Measurements from ENCODE around the gene ATG5. TPM values are rescaled to one million over a fixed set of nuclear protein-coding genes. Genes with fewer than 3 reads are reported as not detected.
A peak's percentile ranks its signal among the peaks of the same experiment; 100 is the strongest.

Gene ATG5
- total RNA-seq, 3 donors from 2014 or later = 39.4 to 51.6 (median 43.0) TPM

GRCh38 chr6:106169517-106169916 is 156.0 kb downstream of the ATG5 start:
- DNase-seq = no peak
- TF ChIP-seq, protein P1, sequence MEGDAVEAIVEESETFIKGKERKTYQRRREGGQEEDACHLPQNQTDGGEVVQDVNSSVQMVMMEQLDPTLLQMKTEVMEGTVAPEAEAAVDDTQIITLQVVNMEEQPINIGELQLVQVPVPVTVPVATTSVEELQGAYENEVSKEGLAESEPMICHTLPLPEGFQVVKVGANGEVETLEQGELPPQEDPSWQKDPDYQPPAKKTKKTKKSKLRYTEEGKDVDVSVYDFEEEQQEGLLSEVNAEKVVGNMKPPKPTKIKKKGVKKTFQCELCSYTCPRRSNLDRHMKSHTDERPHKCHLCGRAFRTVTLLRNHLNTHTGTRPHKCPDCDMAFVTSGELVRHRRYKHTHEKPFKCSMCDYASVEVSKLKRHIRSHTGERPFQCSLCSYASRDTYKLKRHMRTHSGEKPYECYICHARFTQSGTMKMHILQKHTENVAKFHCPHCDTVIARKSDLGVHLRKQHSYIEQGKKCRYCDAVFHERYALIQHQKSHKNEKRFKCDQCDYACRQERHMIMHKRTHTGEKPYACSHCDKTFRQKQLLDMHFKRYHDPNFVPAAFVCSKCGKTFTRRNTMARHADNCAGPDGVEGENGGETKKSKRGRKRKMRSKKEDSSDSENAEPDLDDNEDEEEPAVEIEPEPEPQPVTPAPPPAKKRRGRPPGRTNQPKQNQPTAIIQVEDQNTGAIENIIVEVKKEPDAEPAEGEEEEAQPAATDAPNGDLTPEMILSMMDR (IDR thresholded peaks at IDR 0.05) = no peak

GRCh38 chr6:106168097-106168888 is 157.3 kb downstream of the ATG5 start:
- Histone ChIP-seq H3K9me3 (no peaks in the 10 kb centered on the region), H3K4me1 (ENCODE audit: low read depth) (no peaks in the 10 kb centered on the region), H3K4me3 (no peak overlapping the region), H3K36me3 (ENCODE audit: low read depth) (no peaks in the 10 kb centered on the region)
- ATAC-seq (no peak), DNase-seq (no peak)
- intact Hi-C loops (cut with DNase I, micrococcal nuclease) = no loop called here
- TF ChIP-seq, protein P1 (IDR thresholded peaks at IDR 0.05) = no peak

More at GRCh38 chr6:106169517-106169916, 156.0 kb downstream of the ATG5 start:
- no peak for ATAC-seq
- Histone ChIP-seq H3K9me3 (no peaks in the 10 kb centered on the region), H3K4me1 (ENCODE audit: low read depth) (no peaks in the 10 kb centered on the region), H3K36me3 (ENCODE audit: low read depth) (no peaks in the 10 kb centered on the region), H3K4me3 (no peak overlapping the region)
- intact Hi-C loops (cut with DNase I, micrococcal nuclease) = no loop called here

- intact Hi-C loops (cut with DNase I, micrococcal nuclease) = no loop called here
These were observed 158.3 kb downstream of the ATG5 start for GRCh38 chr6:106167096-106167814.

DNA sequence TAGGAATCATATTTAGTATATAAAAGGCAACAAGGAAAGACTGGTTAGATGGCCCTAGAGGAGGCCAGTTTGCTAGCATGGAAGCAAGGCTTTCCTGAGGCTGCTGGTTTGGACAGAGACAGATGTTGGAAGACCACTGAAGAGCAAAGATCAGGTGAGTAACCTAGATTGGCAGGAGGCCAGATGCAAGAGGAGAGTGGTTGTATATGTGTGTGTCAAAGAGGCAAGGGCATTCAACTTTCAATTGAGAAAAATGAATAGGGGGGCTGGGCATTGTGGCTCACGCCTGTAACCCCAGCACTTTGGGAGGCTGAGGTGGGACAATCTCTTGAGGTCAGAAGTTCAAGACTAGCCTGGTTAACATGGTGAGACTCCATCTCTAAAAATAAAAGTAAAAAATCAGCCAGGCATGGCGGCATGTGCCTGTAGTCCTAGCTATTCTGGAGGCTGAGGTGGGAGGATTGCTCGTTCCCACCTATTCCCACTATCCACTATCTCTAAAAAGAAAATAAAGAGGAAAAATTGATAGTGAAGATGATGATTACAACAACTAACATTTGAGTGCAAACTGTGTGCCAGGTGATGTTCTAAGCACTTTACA is 159.6 kb downstream of the ATG5 start:
- no peaks in the 10 kb centered on the region for H3K9me3 ChIP-seq
- ATAC-seq (no peak), DNase-seq (no peak)
- TF ChIP-seq, protein P1 (IDR thresholded peaks at IDR 0.05) = no peak
- no peaks in the 10 kb centered on the region for H3K36me3 ChIP-seq (ENCODE audit: low read depth)
- intact Hi-C loops (cut with DNase I, micrococcal nuclease) = no loop called here
- no peak overlapping the region for H3K4me3 ChIP-seq
- H3K4me1 ChIP-seq (ENCODE audit: low read depth) = no peaks in the 10 kb centered on the region

More at GRCh38 chr6:106167096-106167814, 158.3 kb downstream of the ATG5 start:
- no peaks in the 10 kb centered on the region for H3K36me3 ChIP-seq (ENCODE audit: low read depth)
- H3K4me3 ChIP-seq = no peak overlapping the region
- H3K4me1 ChIP-seq (ENCODE audit: low read depth) = no peaks in the 10 kb centered on the region
- no peaks in the 10 kb centered on the region for H3K9me3 ChIP-seq
- no peak for ATAC-seq
- DNase-seq = no peak
- TF ChIP-seq, protein P1 (IDR thresholded peaks at IDR 0.05) = no peak

DNA sequence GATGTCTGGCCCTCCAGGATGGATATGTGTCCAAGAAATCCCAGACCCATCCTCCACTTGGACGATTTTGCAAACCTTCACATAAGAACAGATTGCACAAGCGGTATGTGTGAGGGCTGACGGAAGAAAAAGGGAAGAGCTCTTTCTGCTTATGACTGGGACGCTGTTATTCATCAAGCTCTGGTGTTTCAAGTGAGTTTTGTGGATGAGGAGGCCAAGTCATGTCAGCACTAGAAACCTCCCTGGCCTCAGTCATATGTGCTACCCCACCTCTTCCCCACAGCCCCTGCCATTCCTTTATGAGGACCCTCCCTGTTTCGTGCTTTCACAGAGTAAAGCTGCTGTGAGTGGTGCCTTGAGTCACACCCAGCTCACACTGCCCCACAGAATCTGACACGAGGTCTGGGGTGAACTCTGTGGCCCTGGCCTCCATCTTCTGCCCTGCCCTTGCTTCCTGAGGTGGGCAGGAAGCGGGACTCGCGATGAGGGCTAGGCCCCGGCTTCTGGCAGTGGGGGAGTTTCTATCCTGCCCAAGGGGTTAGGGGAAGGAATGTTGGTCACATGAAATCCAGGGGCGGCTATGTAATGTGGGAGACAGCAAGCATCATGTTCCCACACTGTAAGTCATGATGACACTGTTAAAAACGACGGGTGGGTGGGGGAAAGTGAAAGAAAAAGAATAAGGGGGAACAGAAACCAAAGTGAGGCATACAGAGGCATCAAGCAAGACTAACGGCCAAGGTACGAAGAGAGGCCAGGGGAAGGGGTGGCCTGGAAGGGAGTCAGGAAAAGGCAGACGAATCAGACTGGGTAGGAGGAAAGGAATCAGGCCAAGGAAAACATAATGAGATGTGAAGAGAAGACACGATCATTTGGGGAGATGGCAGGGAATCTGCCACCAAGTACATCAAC is 161.3 kb downstream of the ATG5 start:
- DNase-seq = peak; percentile 44 to 66 (median 47)
- no peaks in the 10 kb centered on the region for H3K4me1 ChIP-seq (ENCODE audit: low read depth)
- intact Hi-C loops (cut with DNase I, micrococcal nuclease) = no loop called here
- TF ChIP-seq, protein P1 (IDR thresholded peaks at IDR 0.05) = no peak
- H3K9me3 ChIP-seq = no peaks in the 10 kb centered on the region
- H3K36me3 ChIP-seq (ENCODE audit: low read depth) = no peaks in the 10 kb centered on the region
- no peak overlapping the region for H3K4me3 ChIP-seq
- peak; percentile 65 for ATAC-seq

All from mucosa of descending colon (tissue), 3 donors.